GM19025 (cell line): ENCODE results near the gene DHX38.
"Not testable (repeated sequence)": the region's sequence is repeated elsewhere in the genome, so short reads cannot be mapped to it uniquely, and the experiment has no call there.

ENCODE experiments used
- ATAC-seq: cut with Tn5 transposase; IDR thresholded peaks from one replicate; pipeline ENCODE4 v1.9.1; 2021; ENCODE audit warnings: mild to moderate bottlenecking, low read depth, moderate library complexity; ENCODE audit not compliant: unreplicated experiment

Gene DHX38

DNA sequence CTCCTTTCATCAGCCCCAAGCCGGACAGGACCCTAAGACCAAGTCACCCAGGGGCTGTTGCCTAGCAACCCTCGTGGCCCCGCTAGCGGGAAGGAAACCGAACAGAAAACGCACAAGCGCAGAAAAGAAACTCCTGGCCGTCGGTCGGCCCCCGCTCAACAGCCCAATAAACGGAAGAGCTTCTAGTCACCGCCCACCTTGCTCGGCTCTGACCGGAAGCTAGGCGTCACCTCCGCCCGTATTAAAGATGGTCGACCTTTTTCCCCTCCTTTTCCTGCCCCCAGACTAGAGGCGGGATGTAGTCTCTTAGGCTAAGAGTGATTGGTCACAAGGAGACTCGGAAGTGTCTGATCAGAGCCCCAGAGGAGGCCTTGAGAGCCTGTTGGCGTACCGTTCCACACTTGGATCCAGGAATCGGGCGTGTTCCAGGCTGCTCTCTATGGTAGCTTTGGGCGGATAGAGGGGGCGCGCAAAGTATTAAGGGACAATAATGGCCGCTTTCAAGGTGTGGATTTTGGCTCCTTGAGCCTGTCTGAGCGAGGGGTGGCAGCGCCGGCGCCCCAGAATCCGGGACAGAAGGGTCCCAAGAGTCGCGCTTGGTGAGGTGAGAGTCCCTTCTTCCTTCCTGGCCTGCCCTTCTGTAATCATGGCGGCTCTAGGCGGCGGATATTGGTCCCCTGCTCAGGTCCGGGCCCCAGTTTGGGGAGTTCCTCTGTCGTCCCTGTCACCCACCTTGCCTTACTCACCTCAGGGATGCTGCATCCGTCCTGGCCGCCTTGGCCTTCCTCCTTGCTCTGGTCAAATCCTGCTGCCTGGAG, at the start of gene DHX38, which contains the start of gene TXNL4B:
Gene DHX38 (plus strand): TSS at position 400 of the 818 bp plus-strand sequence. CDS start 2,311 bp downstream, outside the sequence.
Gene TXNL4B (minus strand): TSS at position 173 of the 818 bp plus-strand sequence. CDS start 2,871 bp downstream, outside the sequence.
- peak; percentile 98 for ATAC-seq

DNA sequence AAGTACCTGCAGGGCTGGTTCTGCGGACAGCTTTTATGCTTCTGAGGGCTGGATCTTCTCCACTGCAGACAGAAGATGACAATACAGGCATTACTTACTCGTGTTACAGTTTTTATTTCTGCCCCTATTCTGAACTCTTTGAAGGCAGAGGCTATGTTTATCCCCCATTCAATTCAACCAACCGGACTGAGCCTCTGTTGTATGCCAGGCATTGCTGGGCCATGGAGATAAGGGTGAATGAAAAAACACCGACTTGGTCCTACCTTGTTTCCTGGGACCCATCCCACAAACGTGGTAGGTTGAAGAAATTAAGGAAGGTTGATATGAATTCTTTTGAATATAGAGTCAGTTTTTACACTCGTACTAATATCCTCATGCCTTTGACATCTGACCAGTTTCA, 49.4 kb upstream of the DHX38 start:
- ATAC-seq: no peak

DNA sequence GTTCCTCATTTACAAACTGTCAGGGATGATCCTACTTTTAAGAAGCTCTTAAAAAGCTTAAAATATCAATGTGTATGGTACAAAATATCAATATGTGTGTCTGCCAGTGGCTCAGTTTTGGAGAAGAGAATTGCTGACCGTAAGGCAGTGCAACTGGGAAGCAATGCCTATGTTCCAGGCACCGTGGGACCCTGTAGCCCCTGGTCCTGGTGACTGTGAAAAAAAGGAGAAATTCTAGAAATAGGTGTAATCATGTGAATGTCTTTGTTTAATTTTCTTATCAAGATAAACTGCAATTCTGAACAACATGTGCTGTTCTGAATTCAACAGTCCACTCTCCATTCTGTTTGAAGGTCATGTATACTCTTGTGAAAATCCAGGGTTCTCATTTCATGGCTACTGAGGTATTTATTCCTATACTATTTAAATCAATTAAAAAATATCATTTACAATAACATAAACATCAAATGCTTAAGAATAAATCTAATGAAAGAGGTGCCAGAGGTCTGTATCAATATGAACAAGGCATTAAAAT, 48.8 kb upstream of the DHX38 start:
- no peak for ATAC-seq

DNA sequence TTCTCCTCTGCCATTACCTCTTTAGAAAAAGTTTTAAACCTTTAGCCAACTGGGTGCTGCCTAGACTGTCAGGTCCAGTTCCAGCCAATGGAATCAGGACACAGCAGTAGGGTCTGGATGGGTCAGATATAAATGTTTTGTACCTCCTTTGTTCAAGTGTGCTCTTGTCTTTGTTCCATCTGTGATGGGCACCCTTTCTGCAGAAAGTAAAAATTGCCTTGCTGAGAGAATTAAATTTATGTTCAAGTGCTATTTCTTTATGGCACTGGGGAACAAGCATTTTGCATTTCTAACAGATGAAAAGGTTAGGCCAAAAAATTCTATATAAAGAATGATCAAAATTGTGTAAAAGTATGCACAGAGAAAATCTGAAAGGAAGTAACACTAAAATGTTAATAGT, 44.5 kb upstream of the DHX38 start:
- no peak for ATAC-seq

DNA sequence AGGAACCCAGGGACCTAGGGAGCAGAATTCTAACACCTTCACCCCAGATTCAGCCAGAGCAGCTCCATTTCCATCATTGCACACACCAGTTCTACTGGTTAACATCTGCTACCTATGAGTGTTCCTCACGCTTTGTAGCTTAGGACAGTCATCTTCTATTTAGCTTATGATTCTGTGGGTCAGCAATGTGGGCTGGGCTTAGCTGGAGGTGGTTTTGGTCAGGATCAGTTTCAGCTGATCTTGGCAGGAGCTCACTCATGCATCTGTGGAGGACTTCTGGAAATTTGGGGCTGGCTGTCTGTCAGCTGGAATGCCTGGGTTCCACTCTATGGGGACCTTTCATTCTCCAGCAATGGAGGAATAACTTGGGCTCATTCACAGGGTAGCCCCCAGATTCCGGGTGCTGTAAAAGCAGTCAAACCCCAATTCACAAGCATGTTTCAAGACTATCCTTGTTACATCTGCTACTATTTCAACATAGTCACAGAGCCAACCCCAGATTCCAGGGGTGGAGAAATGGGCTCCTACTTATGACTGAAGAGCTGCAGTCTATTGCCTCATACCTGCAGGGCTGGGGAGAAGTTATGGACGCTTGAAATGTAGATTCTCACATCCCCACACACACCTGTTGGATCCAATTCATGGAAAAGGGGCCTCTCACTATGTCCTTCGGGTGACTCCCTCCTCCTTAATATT, 42.7 kb upstream of the DHX38 start:
- ATAC-seq: no peak

DNA sequence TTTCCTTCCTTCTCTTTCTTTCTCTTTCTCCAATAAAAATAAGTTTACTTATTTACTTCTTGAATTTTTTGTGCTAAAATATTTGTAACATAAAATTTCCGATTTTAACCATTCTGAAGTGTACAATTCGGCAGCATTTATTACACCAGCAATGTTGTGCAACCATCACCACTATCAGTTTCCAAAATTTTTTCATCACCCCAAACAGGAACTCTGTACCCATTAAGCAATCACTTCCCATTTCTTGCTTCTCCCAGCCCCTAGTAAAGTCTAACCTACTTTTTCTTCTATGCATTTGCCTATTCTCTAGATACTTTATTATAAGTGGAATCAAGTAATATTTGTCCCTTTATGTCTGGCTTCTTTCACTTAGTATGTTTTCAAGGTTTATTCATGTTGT, 41.8 kb upstream of the DHX38 start:
- no peak for ATAC-seq

DNA sequence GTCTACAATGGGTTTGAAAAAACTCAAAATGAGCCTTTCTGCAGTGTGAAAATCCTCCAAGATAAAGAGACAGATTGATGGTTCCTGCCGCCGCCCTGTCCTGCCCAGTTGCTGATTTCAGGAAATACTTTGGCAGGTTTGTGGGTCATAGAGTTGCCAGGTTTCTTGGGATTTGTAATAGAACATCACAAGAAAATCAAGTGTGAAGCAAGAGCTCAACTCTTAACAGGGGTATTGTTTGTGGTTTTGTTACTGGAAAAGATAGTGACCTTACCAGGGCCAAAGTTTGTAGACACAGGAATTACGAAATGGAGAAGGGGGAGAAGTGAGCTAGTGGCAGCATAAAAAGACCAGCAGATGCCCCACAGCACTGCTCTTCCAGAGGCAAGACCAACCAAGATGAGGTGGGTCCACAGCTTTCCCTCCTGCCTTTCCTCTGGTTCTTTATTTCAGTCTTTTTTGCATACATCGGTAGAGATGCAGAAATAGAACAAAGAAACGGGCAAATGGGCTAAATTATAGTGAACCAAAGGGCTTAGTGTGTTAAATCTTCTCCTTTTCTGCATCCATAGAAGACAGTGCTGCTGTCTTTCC, 39.3 kb upstream of the DHX38 start, which contains the start of gene HP:
Gene HP (plus strand): TSS at position 252 of the 594 bp plus-strand sequence. CDS start 148 bp downstream, at position 400.
- not testable (repeated sequence) for ATAC-seq

DNA sequence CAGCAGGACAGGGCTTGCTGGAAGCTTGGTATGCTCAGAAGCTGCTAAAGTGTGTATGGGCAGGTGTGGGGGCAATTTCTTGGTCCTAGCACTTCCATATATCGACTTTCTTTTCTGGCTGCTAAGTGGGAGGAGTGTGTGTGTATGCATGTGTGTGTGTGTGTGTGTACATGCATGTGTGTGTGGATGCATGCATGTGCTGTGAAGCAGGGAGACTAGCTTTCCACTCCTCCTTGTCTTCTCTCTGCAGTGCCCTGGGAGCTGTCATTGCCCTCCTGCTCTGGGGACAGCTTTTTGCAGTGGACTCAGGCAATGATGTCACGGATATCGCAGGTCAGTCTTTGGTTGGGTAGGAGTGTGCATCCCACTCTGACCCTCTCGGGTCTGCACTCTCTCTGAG, 37.7 kb upstream of the DHX38 start:
- no peak for ATAC-seq

DNA sequence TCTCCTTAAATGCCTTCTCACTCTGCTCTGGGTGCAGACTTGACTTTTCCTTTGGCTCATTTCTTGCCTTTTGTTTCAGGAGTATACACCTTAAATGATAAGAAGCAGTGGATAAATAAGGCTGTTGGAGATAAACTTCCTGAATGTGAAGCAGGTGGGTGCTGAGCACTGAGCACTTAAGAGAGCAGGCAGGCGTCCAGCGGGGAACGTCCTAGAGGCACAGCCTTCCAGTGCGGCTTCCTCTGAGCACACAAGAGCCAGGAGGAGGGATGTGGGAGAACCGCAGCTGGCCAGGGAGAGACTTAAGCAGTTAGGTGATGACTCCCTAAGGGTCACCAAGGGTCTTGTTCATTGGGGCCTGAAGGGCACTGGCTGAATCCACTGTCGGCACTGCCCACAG, 36.3 kb upstream of the DHX38 start:
- not testable (repeated sequence) for ATAC-seq

DNA sequence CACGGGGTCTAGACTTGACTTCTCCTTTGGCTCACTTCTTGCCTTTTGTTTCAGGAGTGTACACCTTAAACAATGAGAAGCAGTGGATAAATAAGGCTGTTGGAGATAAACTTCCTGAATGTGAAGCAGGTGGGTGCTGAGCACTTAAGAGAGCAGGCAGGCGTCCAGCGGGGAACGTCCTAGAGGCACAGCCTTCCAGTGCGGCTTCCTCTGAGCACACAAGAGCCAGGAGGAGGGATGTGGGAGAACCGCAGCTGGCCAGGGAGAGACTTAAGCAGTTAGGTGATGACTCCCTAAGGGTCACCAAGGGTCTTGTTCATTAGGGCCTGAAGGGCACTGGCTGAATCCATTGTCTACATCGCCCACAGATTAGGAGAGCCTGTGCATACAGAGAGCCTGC, 34.6 kb upstream of the DHX38 start:
- ATAC-seq: not testable (repeated sequence)

DNA sequence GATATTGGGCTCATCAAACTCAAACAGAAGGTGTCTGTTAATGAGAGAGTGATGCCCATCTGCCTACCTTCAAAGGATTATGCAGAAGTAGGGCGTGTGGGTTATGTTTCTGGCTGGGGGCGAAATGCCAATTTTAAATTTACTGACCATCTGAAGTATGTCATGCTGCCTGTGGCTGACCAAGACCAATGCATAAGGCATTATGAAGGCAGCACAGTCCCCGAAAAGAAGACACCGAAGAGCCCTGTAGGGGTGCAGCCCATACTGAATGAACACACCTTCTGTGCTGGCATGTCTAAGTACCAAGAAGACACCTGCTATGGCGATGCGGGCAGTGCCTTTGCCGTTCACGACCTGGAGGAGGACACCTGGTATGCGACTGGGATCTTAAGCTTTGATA, 33.2 kb upstream of the DHX38 start:
- ATAC-seq: no peak

DNA sequence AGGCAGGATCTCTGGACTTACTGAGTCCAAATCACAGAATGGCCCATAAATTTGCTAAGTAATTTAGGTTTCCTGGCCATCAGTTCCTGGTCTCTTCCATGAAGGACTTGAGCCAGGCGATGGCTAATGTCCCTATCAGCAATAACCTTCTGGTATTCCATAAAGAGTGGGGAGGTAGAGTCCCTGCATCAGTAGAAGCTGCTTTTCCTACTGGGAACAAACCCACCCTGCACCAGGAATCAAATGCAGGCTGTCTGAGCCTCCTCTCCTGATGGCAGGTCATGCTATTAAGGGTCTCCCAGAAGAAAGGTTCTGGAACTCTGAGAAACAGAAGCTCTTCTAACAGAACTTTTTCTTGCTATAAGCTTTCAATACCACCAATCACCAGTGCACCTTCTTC, 32.1 kb upstream of the DHX38 start:
- ATAC-seq: no peak

DNA sequence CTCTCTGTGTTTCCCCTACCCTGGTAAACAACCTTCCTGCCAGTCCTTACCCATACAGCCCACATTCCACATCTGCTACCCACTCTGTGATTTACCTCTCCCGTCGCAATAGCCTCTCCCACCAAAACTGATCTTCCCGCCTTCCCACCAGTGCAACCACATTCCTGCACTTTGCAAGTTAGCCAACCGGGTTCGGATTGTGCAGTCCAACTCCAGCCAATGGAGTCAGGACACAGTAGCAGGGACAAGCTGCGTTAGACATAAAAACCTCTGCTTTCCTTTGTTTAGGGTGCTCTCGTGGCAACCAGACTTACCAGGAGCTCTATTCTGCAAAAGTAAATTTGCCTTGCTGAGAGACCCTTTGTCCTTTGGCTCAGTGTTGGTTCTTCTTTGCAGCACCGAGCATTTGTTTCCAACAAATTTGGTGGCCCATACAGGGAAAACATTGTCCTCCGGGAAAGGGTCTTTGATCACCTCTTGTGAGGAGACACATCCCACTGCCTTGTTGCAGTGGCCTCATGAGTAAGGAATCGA, 29.2 kb upstream of the DHX38 start:
- ATAC-seq: no peak

DNA sequence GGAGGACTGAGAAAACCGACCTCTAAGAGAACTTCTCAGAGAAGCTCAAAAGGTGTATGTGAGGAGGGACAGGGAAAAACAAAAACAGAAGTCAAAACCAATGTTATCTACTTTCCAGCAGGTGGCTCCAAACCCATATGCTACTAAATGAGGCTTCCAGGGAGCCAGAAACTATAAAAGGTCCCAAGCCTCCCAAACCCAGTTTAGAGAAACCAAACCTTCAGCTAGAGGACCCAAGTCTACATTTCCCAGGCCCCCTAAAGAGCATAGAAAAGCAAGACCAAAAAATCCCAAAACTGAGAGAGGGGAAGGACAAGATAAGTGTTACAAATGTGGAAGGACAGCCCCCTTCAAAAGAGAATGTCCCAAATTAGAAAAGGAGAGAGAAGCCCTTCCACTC, 26.9 kb upstream of the DHX38 start:
- no peak for ATAC-seq

DNA sequence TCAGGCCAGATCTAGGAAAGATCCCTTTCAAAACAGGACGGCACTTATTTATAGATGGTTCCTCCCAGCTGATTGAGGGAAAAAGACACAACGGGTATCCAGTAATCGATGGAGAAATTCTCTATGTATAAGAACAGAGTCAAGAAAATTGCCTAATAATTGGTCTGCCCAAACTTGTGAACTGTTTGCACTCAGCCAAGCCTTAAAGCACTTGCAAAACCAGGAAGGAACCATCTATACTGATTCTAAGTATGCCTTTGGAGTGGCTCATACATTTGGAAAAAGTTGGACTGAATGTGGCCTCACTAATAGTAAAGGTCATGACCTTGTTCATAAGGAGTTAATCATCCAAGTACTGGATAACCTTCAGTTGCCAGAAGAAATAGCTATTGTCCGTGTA, 24.7 kb upstream of the DHX38 start:
- no peak for ATAC-seq

DNA sequence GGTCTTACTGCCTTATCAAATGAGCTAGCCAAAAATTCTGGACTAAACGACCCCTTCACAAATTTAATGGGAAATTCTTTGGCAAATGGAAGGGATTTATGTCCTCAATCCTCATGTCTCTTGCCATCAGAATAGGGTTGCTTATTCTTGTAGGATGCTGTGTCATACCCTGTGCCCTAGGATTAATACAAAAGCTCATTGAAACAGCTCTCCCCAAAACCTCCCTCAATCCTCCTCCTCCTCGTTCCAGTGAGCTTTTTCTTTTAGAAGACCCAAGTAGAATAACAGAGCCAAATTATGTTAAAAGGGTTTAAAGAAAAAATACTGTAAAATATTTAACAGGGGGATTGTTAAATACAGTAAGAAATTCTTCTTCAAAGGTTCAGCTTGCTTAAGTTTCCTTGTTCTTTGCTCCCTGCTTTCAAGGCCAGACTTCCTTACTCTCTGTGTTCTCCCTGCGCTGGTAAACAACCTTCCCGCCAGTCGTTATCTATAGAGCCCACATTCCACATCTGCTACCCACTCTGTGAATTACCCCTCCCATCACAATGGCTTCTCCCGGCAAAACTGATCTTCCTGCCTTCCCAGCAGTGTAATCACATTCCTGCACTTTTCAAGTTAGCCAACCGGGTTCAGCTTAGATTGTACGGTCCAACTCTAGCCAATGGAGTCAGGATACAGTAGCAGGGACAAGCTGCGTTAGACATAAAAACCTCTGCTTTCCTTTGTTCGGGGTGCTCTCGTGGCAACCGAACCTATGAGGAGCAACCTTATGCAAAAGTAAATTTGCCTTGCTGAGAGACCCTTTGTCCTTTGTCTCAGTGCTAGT, 20.9 kb upstream of the DHX38 start:
- ATAC-seq: no peak

DNA sequence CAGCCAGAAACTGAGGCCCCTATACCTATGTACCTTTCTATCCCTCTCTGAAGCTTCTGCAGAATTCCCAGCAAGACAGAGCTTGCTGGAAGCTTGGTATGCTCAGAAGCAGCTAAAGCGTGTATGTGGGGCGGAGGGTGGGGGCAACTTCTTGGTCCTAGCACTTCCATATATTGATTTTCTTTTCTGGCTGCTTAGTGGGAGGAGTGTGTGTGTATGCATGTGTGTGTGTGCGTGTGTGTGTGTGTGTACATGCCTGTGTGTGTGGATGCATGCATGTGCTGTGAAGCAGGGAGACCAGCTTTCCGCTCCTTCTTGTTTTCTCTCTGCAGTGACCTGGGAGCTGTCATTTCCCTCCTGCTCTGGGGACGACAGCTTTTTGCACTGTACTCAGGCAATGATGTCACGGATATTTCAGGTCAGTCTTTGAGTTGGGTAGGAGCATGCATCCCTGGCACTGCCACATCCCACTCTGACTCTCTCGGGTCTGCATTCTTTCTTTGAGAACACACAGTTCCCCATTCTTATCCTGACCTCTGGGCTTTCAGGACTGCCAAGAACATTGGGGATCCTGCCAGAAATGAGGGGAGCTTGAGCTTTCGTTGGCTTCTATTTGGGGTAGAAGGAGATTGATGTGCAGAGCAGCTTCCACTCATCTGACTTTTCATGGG, 20.0 kb upstream of the DHX38 start:
- no peak for ATAC-seq

DNA sequence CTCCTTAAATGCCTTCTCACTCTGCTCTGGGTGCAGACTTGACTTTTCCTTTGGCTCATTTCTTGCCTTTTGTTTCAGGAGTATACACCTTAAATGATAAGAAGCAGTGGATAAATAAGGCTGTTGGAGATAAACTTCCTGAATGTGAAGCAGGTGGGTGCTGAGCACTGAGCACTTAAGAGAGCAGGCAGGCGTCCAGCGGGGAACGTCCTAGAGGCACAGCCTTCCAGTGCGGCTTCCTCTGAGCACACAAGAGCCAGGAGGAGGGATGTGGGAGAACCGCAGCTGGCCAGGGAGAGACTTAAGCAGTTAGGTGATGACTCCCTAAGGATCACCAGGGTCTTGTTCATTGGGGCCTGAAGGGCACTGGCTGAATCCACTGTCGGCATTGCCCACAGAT, 18.6 kb upstream of the DHX38 start:
- ATAC-seq: not testable (repeated sequence)

DNA sequence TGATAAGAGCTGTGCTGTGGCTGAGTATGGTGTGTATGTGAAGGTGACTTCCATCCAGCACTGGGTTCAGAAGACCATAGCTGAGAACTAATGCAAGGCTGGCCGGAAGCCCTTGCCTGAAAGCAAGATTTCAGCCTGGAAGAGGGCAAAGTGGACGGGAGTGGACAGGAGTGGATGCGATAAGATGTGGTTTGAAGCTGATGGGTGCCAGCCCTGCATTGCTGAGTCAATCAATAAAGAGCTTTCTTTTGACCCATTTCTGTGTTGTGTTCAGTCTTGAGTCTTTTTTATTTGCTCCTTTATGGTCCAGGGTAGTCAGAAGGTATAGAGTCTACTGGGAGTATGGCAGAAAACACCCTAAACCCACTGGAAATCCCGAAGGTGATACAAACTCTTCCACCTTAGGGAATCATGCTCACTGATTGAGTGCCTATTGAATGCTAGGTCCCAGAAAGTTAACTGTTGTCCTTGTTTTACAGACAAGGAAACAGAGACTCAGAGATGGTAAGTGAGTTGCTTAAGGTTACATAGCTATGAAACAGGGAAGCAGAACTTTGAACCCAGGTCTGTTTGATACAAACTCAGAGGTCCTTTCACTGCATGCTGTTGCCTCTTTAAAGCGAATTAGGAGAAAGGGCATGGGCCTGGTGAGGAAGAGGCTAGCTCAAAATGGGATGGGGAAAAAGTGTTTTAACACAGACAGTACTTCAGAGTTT, 16.5 kb upstream of the DHX38 start:
- not testable (repeated sequence) for ATAC-seq
